ENCODE measurements around the gene RAB37.

Gene RAB37

GRCh38 chr17:74695629-74696028 lies 41.4 kb upstream of the RAB37 start:
- ATAC-seq = no peak
- TF ChIP-seq TCF4 (CRISPR knock-in tag; IDR thresholded peaks at IDR 0.05; ENCODE audit: borderline replicate concordance) (no peak), SNAI2 (CRISPR knock-in tag; IDR thresholded peaks at IDR 0.05) (no peak), BACH2 (CRISPR knock-in tag; IDR thresholded peaks at IDR 0.05; ENCODE audit: borderline replicate concordance) (no peak), ZNF8 (CRISPR knock-in tag; IDR thresholded peaks at IDR 0.05) (no peak), PPARA (CRISPR knock-in tag; IDR thresholded peaks at IDR 0.05; ENCODE audit: borderline replicate concordance) (no peak), ESRRG (CRISPR knock-in tag; IDR thresholded peaks at IDR 0.05) (no peak), RARB (CRISPR knock-in tag; IDR thresholded peaks at IDR 0.05) (no peak), TOX (CRISPR knock-in tag; IDR thresholded peaks at IDR 0.05; ENCODE audit: borderline replicate concordance) (no peak), CSDC2 (CRISPR knock-in tag; IDR thresholded peaks at IDR 0.05) (no peak), ZNF565 (CRISPR knock-in tag; conservative IDR thresholded peaks at IDR 0.05; ENCODE audit: low read depth) (no peak), ARNTL (CRISPR knock-in tag; IDR thresholded peaks at IDR 0.05; ENCODE audit: borderline replicate concordance, low read depth) (no peak), ZFP3 (CRISPR knock-in tag; IDR thresholded peaks at IDR 0.05) (no peak), OSR1 (CRISPR knock-in tag; IDR thresholded peaks at IDR 0.05) (no peak), GLIS3 (CRISPR knock-in tag; IDR thresholded peaks at IDR 0.05) (no peak)

GRCh38 chr17:74697515-74697914 lies 39.5 kb upstream of the RAB37 start:
- ATAC-seq = no peak
- TF ChIP-seq TOX (CRISPR knock-in tag; IDR thresholded peaks at IDR 0.05; ENCODE audit: borderline replicate concordance) (no peak), ARNTL (CRISPR knock-in tag; IDR thresholded peaks at IDR 0.05; ENCODE audit: borderline replicate concordance, low read depth) (no peak), ZNF565 (CRISPR knock-in tag; conservative IDR thresholded peaks at IDR 0.05; ENCODE audit: low read depth) (no peak), CSDC2 (CRISPR knock-in tag; IDR thresholded peaks at IDR 0.05) (no peak), PATZ1 (CRISPR knock-in tag; IDR thresholded peaks at IDR 0.05; ENCODE audit: borderline replicate concordance) (no peak), PPARA (CRISPR knock-in tag; IDR thresholded peaks at IDR 0.05; ENCODE audit: borderline replicate concordance) (no peak), ZC3H10 (CRISPR knock-in tag; IDR thresholded peaks at IDR 0.05) (no peak), POU6F1 (CRISPR knock-in tag; IDR thresholded peaks at IDR 0.05; ENCODE audit: borderline replicate concordance, low read depth) (no peak)

GRCh38 chr17:74698069-74698468 lies 39.0 kb upstream of the RAB37 start:
- no peak for ATAC-seq
- TF ChIP-seq ZFP3 (CRISPR knock-in tag; IDR thresholded peaks at IDR 0.05) (no peak), CSRNP3 (CRISPR knock-in tag; IDR thresholded peaks at IDR 0.05) (no peak), ZNF70 (CRISPR knock-in tag; IDR thresholded peaks at IDR 0.05) (no peak), PATZ1 (CRISPR knock-in tag; IDR thresholded peaks at IDR 0.05; ENCODE audit: borderline replicate concordance) (no peak), BACH2 (CRISPR knock-in tag; IDR thresholded peaks at IDR 0.05; ENCODE audit: borderline replicate concordance) (no peak), RARB (CRISPR knock-in tag; IDR thresholded peaks at IDR 0.05) (no peak), ZNF8 (CRISPR knock-in tag; IDR thresholded peaks at IDR 0.05) (no peak), ZFP30 (CRISPR knock-in tag; IDR thresholded peaks at IDR 0.05) (no peak), POU6F1 (CRISPR knock-in tag; IDR thresholded peaks at IDR 0.05; ENCODE audit: borderline replicate concordance, low read depth) (no peak), OSR1 (CRISPR knock-in tag; IDR thresholded peaks at IDR 0.05) (no peak), ZNF565 (CRISPR knock-in tag; conservative IDR thresholded peaks at IDR 0.05; ENCODE audit: low read depth) (no peak), TSHZ2 (CRISPR knock-in tag; IDR thresholded peaks at IDR 0.05) (no peak), TCF4 (CRISPR knock-in tag; IDR thresholded peaks at IDR 0.05; ENCODE audit: borderline replicate concordance) (no peak), GLIS3 (CRISPR knock-in tag; IDR thresholded peaks at IDR 0.05) (no peak), ISL1 (CRISPR knock-in tag; IDR thresholded peaks at IDR 0.05) (no peak), CSDC2 (CRISPR knock-in tag; IDR thresholded peaks at IDR 0.05) (no peak), TOX (CRISPR knock-in tag; IDR thresholded peaks at IDR 0.05; ENCODE audit: borderline replicate concordance) (no peak), ESRRG (CRISPR knock-in tag; IDR thresholded peaks at IDR 0.05) (no peak), PPARA (CRISPR knock-in tag; IDR thresholded peaks at IDR 0.05; ENCODE audit: borderline replicate concordance) (no peak)
